Neural progenitor cell (in vitro differentiated cells): ENCODE results near the gene PRUNE1.

Experiments
- CTCF ChIP-seq: fragments of 200-600 bp; sonication (generic); IDR thresholded peaks from 2 replicates; pipeline ENCODE4 v1.5.1; 2017; ENCODE audit warnings: antibody characterized with exemption, mild to moderate bottlenecking
- EZH2 ChIP-seq: fragments of 200-600 bp; sonication (generic); IDR thresholded peaks from 2 replicates; pipeline ENCODE4 v1.6.1; 2017; ENCODE audit warnings: antibody characterized with exemption, mild to moderate bottlenecking, moderate library complexity
- EZH2phosphoT487 ChIP-seq: fragments of 200-600 bp; sonication (generic); IDR thresholded peaks from 2 replicates; pipeline ENCODE4 v1.6.1; 2017; ENCODE audit warnings: antibody characterized with exemption

- TF ChIP-seq CTCF (peak; percentile 30), EZH2 (no peak), EZH2phosphoT487 (no peak)
These were observed 51.9 kb downstream of the PRUNE1 start, which contains the start of gene MLLT11 for GRCh38 chr1:151060007-151060656.
